Fibroblast of skin of left quadriceps (primary cell): Measurements from ENCODE around the gene SLC25A6.
"Not testable (repeated sequence)": the region's sequence is repeated elsewhere in the genome, so short reads cannot be mapped to it uniquely, and the experiment has no call there.

ENCODE experiments used
- DNase-seq, 2 experiments: peaks; one replicate each; pipeline ENCODE4 v3.0.0-alpha.2; 2013; ENCODE audit warnings: low read depth in 2 of 2

SLC25A6 gene

DNA sequence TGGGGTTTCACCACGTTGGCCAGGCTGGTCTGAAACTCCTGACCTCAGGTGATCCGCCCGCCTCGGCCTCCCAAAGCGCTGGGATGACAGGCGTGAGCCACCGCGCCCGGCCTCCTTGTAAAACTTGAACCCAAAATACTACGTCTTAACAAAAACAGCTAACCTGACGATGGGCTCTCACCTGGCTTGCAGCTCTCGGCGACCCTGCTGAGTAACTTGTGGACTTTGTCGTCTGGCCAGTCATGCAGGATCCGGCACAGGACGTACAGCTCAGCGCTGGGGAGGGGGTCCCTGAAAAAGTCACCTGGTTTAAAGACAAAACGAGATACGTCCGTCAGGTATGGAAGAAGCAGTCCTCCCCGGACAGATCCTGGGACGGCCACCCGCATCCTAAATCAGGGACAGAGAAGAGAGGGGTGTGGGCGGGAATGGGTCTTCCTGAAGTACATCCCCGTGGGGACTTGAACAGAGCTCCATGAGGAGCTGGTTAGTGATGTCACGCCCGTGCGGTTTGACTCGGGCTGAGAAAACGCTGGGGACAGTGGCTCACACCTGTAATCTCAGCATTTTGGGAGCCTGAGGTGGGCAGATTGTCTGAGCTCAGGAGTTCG lies 20.7 kb upstream of the SLC25A6 start:
- DNase-seq: no peak

GRCh38 chrX:1411326-1411725 lies 19.4 kb upstream of the SLC25A6 start:
- no peak for DNase-seq

DNA sequence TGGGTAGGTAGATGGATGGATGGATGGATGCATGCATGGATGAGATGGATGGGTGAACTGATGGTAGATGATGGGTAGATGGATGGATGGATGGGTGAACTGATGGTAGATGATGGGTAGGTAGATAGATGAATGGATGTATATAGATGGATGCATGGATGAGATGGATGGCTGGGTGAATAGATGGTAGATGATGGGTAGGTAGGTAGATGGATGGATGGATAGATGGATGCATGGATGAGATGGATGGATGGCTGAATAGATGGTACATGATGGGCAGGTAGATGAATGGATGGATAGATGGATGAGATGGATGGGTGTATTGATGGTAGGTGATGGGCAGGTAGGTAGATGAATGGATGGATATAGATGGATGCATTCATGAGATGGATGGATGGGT lies 15.1 kb upstream of the SLC25A6 start:
- DNase-seq: no peak

- DNase-seq: not testable (repeated sequence)
These were observed 13.9 kb upstream of the SLC25A6 start for GRCh38 chrX:1405769-1406168.

GRCh38 chrX:1403867-1404266 lies 12.0 kb upstream of the SLC25A6 start:
- not testable (repeated sequence) for DNase-seq

DNA sequence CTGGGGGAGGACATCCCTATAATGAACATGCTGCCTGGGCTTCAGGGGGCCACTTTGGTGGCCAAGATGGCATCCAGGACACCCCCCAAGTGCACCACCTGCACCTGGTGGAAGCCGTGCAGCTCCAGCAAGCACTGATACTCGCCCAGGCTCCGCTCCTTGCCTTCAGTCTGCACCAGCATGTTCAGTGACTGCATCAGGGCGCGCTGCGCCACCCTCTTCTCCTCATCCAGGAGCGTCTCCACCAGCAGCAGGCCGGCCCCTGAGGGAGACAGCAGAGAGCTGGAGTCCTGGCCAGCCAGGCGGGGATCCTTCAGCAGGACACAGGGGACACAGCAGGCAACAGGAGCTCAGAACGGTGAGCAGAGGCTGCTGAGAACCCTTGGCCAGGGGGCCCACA lies 11.3 kb upstream of the SLC25A6 start:
- DNase-seq: no peak

- DNase-seq: no peak
These were observed 9.9 kb upstream of the SLC25A6 start for GRCh38 chrX:1401611-1402430.

DNA sequence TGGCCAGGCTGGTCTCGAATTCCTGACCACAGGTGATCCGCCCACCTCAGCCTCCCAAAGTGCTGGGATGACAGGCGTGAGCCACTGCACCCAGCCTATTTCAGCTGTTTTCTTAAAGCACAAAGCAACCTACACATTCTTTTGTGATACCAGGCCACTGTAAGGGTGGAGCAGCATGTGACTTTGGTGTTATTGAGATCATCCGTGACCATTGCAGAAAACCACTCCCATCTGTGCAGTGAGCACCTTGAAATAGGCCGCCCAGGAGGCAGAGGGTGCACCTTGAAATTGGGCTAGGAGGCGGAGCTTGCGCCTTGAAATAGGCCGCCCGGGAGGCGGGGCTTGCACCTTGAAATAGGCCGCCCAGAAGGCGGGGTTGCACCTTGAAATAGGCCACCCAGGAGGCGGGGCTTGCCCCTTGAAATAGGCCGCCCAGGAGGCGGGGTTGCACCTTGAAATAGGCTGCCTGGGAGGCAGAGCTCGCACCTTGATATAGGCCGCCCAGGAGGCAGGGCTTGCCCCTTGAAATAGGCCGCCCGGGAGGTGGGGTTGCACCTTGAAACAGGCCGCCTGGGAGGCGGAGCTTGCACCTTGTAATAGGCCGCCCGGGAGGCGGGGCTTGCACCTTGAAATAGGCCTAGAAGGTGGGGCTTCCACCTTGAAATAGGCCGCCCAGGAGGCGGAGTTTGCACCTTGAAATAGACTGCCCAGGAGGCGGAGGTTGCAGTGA lies 9.0 kb upstream of the SLC25A6 start:
- no peak for DNase-seq

GRCh38 chrX:1400049-1400448 lies 8.1 kb upstream of the SLC25A6 start:
- no peak for DNase-seq

DNA sequence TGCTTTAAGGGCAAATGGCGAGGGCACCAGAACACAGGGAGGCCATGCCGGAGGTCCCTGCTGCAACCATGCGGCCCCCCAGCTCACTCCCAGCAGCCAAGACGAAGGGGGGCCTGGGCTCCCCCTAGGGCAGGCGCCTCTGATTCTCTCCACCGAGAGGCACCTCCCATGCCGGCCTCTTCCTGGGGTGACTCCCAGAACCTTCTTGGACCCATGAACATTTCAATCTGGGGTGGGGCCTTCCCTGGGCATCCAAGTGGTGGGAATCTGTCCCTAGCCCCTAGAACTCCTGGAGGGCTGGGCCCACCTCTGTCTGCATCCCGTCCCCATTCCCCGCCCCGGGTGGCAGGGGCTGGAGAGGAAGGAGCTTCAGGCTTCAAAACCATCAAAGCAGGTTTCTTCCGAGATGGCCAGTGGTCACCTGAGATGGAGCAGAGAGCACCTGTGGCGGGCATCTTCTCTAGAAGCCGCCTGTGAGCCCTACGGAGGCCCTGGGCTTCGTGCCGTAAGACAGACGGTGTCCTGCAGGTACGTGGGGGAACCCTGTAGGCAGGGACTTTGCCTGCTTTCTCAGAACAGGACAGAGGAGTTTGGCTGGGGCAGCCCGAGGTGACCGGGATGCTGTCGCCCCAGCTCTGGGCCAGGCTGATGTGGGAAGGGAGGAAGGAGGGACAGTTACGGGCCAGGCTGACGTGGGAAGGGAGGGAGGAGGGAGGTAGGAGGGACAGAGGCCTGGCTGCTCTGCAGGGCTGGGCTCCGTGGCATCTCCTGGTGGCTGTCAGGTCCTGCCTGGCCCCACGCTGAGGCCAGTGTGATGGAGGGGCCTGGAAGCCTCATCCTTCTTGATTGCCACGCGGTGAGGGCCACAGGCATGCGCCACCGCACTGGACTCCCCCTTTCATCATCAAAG lies 6.8 kb upstream of the SLC25A6 start:
- no peak for DNase-seq

- DNase-seq: no peak
These were observed 5.7 kb upstream of the SLC25A6 start for GRCh38 chrX:1397441-1398270.

DNA sequence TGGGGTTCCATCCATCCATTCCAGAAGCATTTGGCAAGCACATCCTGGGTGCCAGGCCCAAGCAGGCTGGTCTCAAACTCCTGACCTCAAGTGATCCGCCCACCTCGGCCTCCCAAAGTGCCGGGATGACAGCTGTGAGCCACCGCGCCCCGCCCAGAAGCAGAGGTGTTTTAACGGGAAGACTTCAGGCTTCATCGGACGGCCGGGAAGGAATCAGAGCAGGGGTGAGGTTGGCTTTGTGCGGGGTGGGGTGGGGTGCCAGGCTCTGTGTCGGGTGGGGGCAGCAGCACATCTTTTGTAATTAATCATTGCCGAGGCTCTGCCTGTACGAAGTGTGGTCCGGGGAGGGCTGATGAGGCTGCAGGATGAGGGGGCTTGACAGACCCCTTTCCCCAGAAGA lies 5.1 kb upstream of the SLC25A6 start:
- DNase-seq: no peak

DNA sequence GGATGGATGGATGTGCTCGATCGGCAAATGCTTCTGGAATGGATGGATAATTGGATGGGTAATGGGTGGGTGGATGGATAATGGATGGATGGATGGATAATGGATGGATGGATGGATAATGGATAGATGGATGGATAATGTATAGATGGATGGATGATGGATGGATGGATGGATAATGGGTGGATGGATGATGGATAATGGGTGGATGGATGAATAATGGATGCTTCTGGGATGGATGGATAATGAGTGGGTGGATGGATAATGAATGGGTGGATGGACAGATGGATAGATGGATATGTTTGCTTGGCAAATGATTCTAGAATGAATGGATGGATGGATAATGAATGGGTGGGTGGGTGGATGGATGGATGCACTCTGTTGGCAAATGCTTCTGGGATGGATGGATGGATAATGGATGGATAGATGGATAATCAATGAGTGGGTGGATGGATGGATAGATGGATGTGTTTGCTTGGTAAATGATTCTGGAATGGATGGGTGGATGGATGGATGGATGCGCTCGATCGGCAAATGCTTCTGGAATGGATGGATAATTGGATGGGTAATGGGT lies 3.8 kb upstream of the SLC25A6 start:
- no peak for DNase-seq

DNA sequence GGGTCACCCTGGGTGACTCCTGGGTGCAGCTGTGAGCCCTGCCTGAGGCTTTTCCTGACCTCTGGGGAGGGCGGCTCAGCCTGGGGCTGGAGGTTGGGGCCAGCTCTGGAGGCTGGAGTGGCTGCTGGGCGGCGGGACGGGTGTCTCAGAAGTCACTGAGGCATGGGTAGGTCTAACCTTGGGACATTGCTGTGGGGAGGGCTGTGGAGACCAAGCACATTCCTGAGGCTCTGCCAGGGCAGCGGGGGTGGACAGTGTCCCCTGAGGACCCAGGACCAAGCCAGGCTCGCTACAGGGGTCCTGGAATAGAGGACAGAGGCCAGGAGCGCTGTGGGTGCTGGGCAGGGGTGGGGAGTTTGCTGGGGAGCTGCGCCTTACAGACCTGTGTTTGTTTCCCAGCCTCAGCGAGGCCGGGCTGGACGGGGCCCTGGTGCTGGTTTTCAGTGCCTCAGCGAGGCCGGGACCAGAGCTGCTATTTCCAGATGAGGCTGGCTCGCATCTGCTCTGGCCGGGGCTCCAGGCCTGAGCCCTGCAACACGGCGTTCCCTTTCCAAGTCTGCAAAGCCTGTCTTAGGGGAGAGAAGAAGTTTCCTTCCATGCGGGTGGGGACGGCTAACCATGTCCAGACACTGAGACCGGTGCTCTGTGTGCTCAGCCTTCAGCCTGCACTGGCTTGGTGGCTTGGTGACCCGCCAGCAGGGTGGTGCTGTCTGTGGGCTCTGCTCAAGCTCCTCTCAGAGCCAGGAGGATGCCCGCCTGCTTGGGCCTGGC lies 3.0 kb upstream of the SLC25A6 start:
- DNase-seq: no peak

DNA sequence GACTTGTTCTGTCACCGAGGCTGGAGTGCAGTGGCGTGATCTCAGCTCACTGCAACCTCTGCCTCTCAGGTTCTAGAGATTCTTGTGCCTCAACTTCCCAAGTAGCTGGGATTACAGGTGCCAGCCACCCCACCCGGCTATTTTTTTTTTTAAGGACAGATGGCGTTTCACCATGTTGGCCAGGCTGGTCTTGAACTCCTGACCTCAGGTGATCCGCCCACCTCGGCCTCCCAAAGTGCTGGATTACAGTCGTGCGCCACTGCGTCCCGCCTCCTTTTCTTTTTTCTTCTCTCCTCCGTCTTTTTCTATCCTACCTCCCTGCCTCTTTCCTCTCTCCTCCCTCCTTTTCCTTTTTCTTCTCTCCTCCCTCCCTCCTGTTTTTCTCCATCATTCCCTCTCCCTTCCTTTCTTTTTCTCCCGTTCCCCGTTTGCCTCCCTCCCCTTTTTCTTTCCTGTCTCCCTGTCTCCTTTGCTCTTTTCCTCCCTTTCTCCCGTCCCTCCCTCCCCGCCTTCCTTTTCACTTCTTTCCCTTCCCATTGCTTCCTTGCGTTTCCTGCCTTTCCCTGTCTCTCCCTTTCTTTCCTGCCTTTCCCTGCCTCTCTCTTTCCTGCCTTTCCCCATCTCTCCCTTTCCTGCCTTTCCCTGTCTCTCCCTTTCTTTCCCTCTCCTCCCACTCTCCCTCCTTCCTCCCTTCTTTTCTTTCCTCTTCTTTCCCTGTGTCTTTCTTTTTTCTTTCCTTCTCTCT lies 2.1 kb upstream of the SLC25A6 start:
- DNase-seq: no peak

GRCh38 chrX:1392376-1393068 lies 609 bp upstream of the SLC25A6 start:
- DNase-seq: peak; percentile 44 to 47

GRCh38 chrX:1391370-1391706 lies 575 bp downstream of the SLC25A6 start:
- no peak for DNase-seq

GRCh38 chrX:1390621-1391369 lies 1.1 kb downstream of the SLC25A6 start:
- DNase-seq: no peak
